Measurements from ENCODE around the gene RAF1. TPM values are rescaled to one million over a fixed set of nuclear protein-coding genes. Genes with fewer than 3 reads are reported as not detected.

Gene RAF1
- total RNA-seq, 1 experiment from 2014 or later: 130 TPM

DNA sequence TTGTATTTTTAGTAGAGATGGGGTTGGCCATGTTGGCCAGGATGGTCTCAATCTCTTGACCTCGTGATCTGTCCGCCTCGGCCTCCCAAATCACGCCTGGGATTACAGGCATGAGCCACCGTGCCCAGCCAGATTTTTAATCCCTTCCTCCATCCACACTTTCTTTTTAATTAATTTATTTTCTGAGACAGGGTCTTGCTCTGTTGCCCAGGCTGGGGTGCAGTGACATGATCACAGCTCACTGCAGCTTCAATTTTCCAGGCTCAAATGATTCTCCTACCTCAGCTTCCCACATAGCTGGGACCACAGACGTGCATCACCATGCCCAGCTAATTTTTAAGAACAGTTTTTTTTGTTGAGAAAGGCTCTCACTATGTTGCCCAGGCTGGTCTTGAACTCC is 43.6 kb downstream of the RAF1 start:
- Histone ChIP-seq H3K4me1 (ENCODE audit: insufficient read depth, low read length, poor library complexity, severe bottlenecking) (peaks cover 3% of the 10 kb centered on the region), H3K36me3 (ENCODE audit: insufficient read depth, low read length, poor library complexity, severe bottlenecking) (peaks cover 27% of the 10 kb centered on the region), H3K9me3 (ENCODE audit: low read depth, low read length, poor library complexity, severe bottlenecking) (no peaks in the 10 kb centered on the region), H3K27me3 (replicated peaks; ENCODE audit: insufficient read depth, low read depth, low read length, poor library complexity) (no peaks in the 10 kb centered on the region), H3K4me3 (ENCODE audit: low read depth, low read length, poor library complexity, severe bottlenecking) (no peak overlapping the region), H3K27ac (ENCODE audit: low read depth, low read length, poor library complexity, severe bottlenecking) (no peak overlapping the region)
- intact Hi-C loops (cut with micrococcal nuclease; ENCODE audit: unreplicated experiment): no loop called here
- TF ChIP-seq, protein P1, sequence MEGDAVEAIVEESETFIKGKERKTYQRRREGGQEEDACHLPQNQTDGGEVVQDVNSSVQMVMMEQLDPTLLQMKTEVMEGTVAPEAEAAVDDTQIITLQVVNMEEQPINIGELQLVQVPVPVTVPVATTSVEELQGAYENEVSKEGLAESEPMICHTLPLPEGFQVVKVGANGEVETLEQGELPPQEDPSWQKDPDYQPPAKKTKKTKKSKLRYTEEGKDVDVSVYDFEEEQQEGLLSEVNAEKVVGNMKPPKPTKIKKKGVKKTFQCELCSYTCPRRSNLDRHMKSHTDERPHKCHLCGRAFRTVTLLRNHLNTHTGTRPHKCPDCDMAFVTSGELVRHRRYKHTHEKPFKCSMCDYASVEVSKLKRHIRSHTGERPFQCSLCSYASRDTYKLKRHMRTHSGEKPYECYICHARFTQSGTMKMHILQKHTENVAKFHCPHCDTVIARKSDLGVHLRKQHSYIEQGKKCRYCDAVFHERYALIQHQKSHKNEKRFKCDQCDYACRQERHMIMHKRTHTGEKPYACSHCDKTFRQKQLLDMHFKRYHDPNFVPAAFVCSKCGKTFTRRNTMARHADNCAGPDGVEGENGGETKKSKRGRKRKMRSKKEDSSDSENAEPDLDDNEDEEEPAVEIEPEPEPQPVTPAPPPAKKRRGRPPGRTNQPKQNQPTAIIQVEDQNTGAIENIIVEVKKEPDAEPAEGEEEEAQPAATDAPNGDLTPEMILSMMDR (conservative IDR thresholded peaks at IDR 0.05; ENCODE audit: low read depth, low read length): no peak
- TF ChIP-seq EZH2 (IDR thresholded peaks at IDR 0.05; ENCODE audit: borderline replicate concordance, low read depth, low read length, poor library complexity, severe bottlenecking): no peak
- POLR2A ChIA-PET (ENCODE audit: low non-redundant PET): no interaction called here
- CTCF ChIA-PET: no interaction called here
- DNase-seq (ENCODE audit: low spot score): no peak
- no TSS peak for BruUV-seq (replicated peaks)

DNA sequence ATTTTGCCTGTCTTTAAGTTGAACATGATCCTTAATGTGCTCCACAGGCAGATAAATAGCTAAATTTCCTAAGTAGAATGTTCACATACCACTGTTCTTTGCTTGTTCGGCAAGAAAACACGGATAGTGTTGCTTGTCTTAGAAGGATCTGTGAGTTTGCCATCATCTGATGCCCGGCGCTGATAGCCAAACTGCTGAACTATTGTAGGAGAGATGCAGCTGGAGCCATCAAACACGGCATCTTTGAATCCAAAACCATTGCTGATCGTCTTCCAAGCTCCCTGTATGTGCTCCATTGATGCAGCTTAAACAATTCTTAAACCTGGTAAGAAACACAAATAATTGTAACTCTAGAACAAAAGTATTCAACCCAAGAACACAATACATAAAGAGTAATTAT is 45.5 kb downstream of the RAF1 start:
- H3K27me3 ChIP-seq (replicated peaks; ENCODE audit: insufficient read depth, low read depth, low read length, poor library complexity): no peaks in the 10 kb centered on the region
- ChIA-PET POLR2A (ENCODE audit: low non-redundant PET) (no interaction called here), CTCF (no interaction called here)
- no TSS peak for BruUV-seq (replicated peaks)
- TF ChIP-seq EZH2 (IDR thresholded peaks at IDR 0.05; ENCODE audit: borderline replicate concordance, low read depth, low read length, poor library complexity, severe bottlenecking): no peak
- TF ChIP-seq, protein P1 (conservative IDR thresholded peaks at IDR 0.05; ENCODE audit: low read depth, low read length): no peak
- no peak for DNase-seq (ENCODE audit: low spot score)
- no peaks in the 10 kb centered on the region for H3K9me3 ChIP-seq (ENCODE audit: low read depth, low read length, poor library complexity, severe bottlenecking)
- H3K36me3 ChIP-seq (ENCODE audit: insufficient read depth, low read length, poor library complexity, severe bottlenecking): peaks cover 33% of the 10 kb centered on the region
- intact Hi-C loops (cut with micrococcal nuclease; ENCODE audit: unreplicated experiment): no loop called here
- H3K27ac ChIP-seq (ENCODE audit: low read depth, low read length, poor library complexity, severe bottlenecking): no peak overlapping the region
- H3K4me3 ChIP-seq (ENCODE audit: low read depth, low read length, poor library complexity, severe bottlenecking): no peak overlapping the region
- peaks cover 3% of the 10 kb centered on the region for H3K4me1 ChIP-seq (ENCODE audit: insufficient read depth, low read length, poor library complexity, severe bottlenecking)

DNA sequence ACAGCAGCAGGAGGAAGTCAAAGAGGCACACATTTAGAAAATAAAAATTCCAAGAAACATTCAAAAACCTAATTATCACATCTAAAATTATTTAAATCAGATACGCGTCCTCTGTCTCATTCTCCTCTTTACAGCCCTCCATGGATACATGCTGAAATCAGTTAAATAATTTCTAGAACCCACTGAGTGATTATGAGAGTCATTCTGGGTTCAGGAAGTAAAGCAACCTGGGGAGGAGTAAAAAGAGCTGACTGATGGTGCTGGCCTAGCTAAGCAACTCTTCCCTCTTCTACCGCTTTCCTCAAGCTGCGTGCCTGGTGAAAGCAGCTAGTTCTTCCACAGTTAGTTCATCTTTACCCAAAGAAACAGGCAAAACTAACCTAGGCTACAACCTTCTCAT is 48.7 kb downstream of the RAF1 start:
- intact Hi-C loops (cut with micrococcal nuclease; ENCODE audit: unreplicated experiment): no loop called here
- Histone ChIP-seq H3K27me3 (replicated peaks; ENCODE audit: insufficient read depth, low read depth, low read length, poor library complexity) (no peaks in the 10 kb centered on the region), H3K27ac (ENCODE audit: low read depth, low read length, poor library complexity, severe bottlenecking) (no peak overlapping the region), H3K4me1 (ENCODE audit: insufficient read depth, low read length, poor library complexity, severe bottlenecking) (no peaks in the 10 kb centered on the region), H3K4me3 (ENCODE audit: low read depth, low read length, poor library complexity, severe bottlenecking) (no peak overlapping the region), H3K36me3 (ENCODE audit: insufficient read depth, low read length, poor library complexity, severe bottlenecking) (peaks cover 47% of the 10 kb centered on the region), H3K9me3 (ENCODE audit: low read depth, low read length, poor library complexity, severe bottlenecking) (no peaks in the 10 kb centered on the region)
- POLR2A ChIA-PET (ENCODE audit: low non-redundant PET): interaction anchor here (0.6 kb wide), 1 partner anchor 10 kb away, joined by 8 read pairs; no protein-coding TSS in a partner anchor
- CTCF ChIA-PET: no interaction called here
- BruUV-seq (replicated peaks): no TSS peak
- DNase-seq (ENCODE audit: low spot score): no peak
- TF ChIP-seq, protein P1 (conservative IDR thresholded peaks at IDR 0.05; ENCODE audit: low read depth, low read length): no peak
- no peak for TF ChIP-seq EZH2 (IDR thresholded peaks at IDR 0.05; ENCODE audit: borderline replicate concordance, low read depth, low read length, poor library complexity, severe bottlenecking)

Measured in A673 (cell line).